SK-N-SH (cell line): ENCODE measurements around the gene FDPS. TPM values are rescaled to one million over a fixed set of nuclear protein-coding genes. Genes with fewer than 3 reads are reported as not detected.
A peak's percentile ranks its signal among the peaks of the same experiment; 100 is the strongest.

ENCODE experiments used
- CTCF ChIA-PET: fragments of 300-600, 350-600 bp; formaldehyde crosslinking; extraction: SDS; loops from one replicate; lab custom pipeline; 2021; lab: Yijun Ruan, JAX
- POLR2A ChIA-PET: fragments of 350-600 bp; sonication (Branson Sonifier 250); formaldehyde crosslinking; extraction: SDS; loops from one replicate; lab custom pipeline; 2020; ENCODE audit warnings: antibody characterized with exemption, inconsistent platforms; lab: Yijun Ruan, JAX
- DNase-seq: peaks from one replicate; pipeline ENCODE4 v3.0.0; 2012
- H2AFZ ChIP-seq: fragments of 200-600 bp; sonication (generic); 2 replicates; pipeline ENCODE4 v1.8.1; 2016; ENCODE audit warnings: antibody characterized with exemption, mild to moderate bottlenecking, low read depth
- H3F3A ChIP-seq: fragments of 200-600 bp; sonication (generic); replicated peaks from 2 replicates; pipeline ENCODE3; 2016; ENCODE audit warnings: antibody characterized with exemption, mild to moderate bottlenecking; ENCODE audit not compliant: insufficient read depth
- H3K27ac ChIP-seq, 2 experiments: fragments of 200-500 bp in 1 of 2; fragments of 200-600 bp in 1 of 2; sonication (Bioruptor generic) in 1 of 2; sonication (generic), shearing (Covaris generic) in 1 of 2; 2 replicates each; pipeline versions ENCODE4 v1.5.1 to v1.6.1; 2014 to 2016; ENCODE audit warnings: low read depth in 2 of 2, inconsistent platforms in 1 of 2, low read length in 1 of 2, mild to moderate bottlenecking in 1 of 2, mixed read lengths in 1 of 2
- H3K27me3 ChIP-seq: fragments of 200-600 bp; sonication (generic), shearing (Covaris generic); 2 replicates; pipeline ENCODE4 v1.6.1; 2016; ENCODE audit warnings: mixed run types; ENCODE audit not compliant: insufficient read depth
- H3K36me3 ChIP-seq, 2 experiments: fragments of 200-500 bp in 1 of 2; fragments of 200-600 bp in 1 of 2; sonication (Bioruptor generic) in 1 of 2; sonication (generic) in 1 of 2; replicated peaks in 1 of 2; 2 replicates each; pipeline versions ENCODE3 to v1.5.1; 2014 to 2016; ENCODE audit warnings: low read length in 1 of 2, mild to moderate bottlenecking in 1 of 2; ENCODE audit not compliant: insufficient read depth in 2 of 2, control insufficient read depth in 1 of 2
- H3K4me1 ChIP-seq, 2 experiments: fragments of 200-500 bp in 1 of 2; fragments of 200-600 bp in 1 of 2; sonication (Bioruptor generic) in 1 of 2; sonication (generic), shearing (Covaris generic) in 1 of 2; 2 replicates each; pipeline versions ENCODE4 v1.5.1 to v1.6.1; 2014 to 2016; ENCODE audit warnings: low read depth in 1 of 2, low read length in 1 of 2, mixed run types in 1 of 2; ENCODE audit not compliant: insufficient read depth in 2 of 2, control insufficient read depth in 1 of 2
- H3K4me2 ChIP-seq: fragments of 200-600 bp; sonication (generic), shearing (Covaris generic); 2 replicates; pipeline ENCODE4 v1.6.1; 2017; ENCODE audit warnings: mixed run types
- H3K4me3 ChIP-seq, 2 experiments: fragments of 200-500 bp in 1 of 2; fragments of 200-600 bp in 1 of 2; sonication (Bioruptor generic) in 1 of 2; sonication (generic), shearing (Covaris generic) in 1 of 2; 2 replicates each; pipeline versions ENCODE4 v1.5.1 to v1.8.1; 2014 to 2016; ENCODE audit warnings: low read depth in 2 of 2, inconsistent platforms in 1 of 2, low read length in 1 of 2, mild to moderate bottlenecking in 1 of 2, mixed read lengths in 1 of 2, moderate library complexity in 1 of 2
- H3K79me2 ChIP-seq: fragments of 200-600 bp; sonication (generic); 2 replicates; pipeline ENCODE4 v1.8.1; 2017; ENCODE audit warnings: mild to moderate bottlenecking; ENCODE audit not compliant: insufficient read depth
- H3K9ac ChIP-seq: fragments of 200-600 bp; sonication (generic); 2 replicates; pipeline ENCODE4 v1.6.1; 2017; ENCODE audit warnings: mixed run types
- H3K9me2 ChIP-seq: fragments of 200-600 bp; sonication (generic); 2 replicates; pipeline ENCODE4 v1.6.1; 2017; ENCODE audit warnings: mixed run types
- H3K9me3 ChIP-seq: fragments of 200-600 bp; sonication (generic); 2 replicates; pipeline ENCODE4 v1.6.1; 2017; ENCODE audit warnings: mixed run types, mild to moderate bottlenecking, moderate library complexity
- H4K20me1 ChIP-seq: fragments of 200-600 bp; sonication (generic); 2 replicates; pipeline ENCODE4 v1.6.1; 2017; ENCODE audit warnings: mild to moderate bottlenecking, mixed run types; ENCODE audit not compliant: insufficient read depth
- CHD2 ChIP-seq: fragments of 150-350 bp; IDR thresholded peaks from 2 replicates; pipeline ENCODE4 v1.6.1; 2018; ENCODE audit warnings: low read length; ENCODE audit not compliant: partially characterized antibody
- EP300 ChIP-seq, 2 experiments: IDR thresholded peaks; 2 replicates each; pipeline versions ENCODE4 v1.4.0 to v1.6.1; 2012; ENCODE audit warnings: borderline replicate concordance in 1 of 2, low read depth in 1 of 2, low read length in 1 of 2
- EZH2phosphoT487 ChIP-seq: fragments of 200-600 bp; sonication (generic); IDR thresholded peaks from 2 replicates; pipeline ENCODE4 v1.6.1; 2017; ENCODE audit warnings: low read depth, mixed run types, mild to moderate bottlenecking, antibody characterized with exemption, moderate library complexity, borderline replicate concordance
- FOSL2 ChIP-seq: IDR thresholded peaks from 2 replicates; pipeline ENCODE4 v1.4.0; 2012; ENCODE audit warnings: low read depth, mild to moderate bottlenecking, moderate library complexity, borderline replicate concordance
- FOXJ3 ChIP-seq: sonication (generic); formaldehyde crosslinking; IDR thresholded peaks from 2 replicates; pipeline ENCODE4 v1.5.1; 2020; ENCODE audit warnings: mild to moderate bottlenecking, missing genetic modification reagents
- FOXM1 ChIP-seq: IDR thresholded peaks from 2 replicates; pipeline ENCODE4 v1.4.0; 2012; ENCODE audit warnings: low read depth, mild to moderate bottlenecking
- GABPA ChIP-seq: IDR thresholded peaks from 2 replicates; pipeline ENCODE4 v1.4.0; 2012; ENCODE audit warnings: low read depth, mild to moderate bottlenecking
- GATA2 ChIP-seq: sonication (generic); formaldehyde crosslinking; IDR thresholded peaks from 2 replicates; pipeline ENCODE4 v1.5.0; 2020; ENCODE audit warnings: mild to moderate bottlenecking, missing genetic modification reagents
- JUND ChIP-seq: IDR thresholded peaks from 2 replicates; pipeline ENCODE4 v1.4.0; 2012
- MEF2A ChIP-seq: IDR thresholded peaks from 2 replicates; pipeline ENCODE4 v1.4.0; 2012; ENCODE audit warnings: low read depth, borderline replicate concordance
- MXI1 ChIP-seq: IDR thresholded peaks from 2 replicates; pipeline ENCODE4 v1.6.1; 2012; ENCODE audit warnings: mild to moderate bottlenecking, low read depth, low read length, improper control_type of control experiment
- NFIC ChIP-seq: IDR thresholded peaks from 2 replicates; pipeline ENCODE4 v1.4.0; 2012; ENCODE audit warnings: borderline replicate concordance
- NRF1 ChIP-seq: IDR thresholded peaks from 2 replicates; pipeline ENCODE4 v1.6.1; 2012; ENCODE audit warnings: low read depth, mild to moderate bottlenecking, low read length
- RAD21 ChIP-seq: IDR thresholded peaks from 2 replicates; pipeline ENCODE4 v1.6.1; 2012; ENCODE audit warnings: mild to moderate bottlenecking, low read length
- RCOR1 ChIP-seq: fragments of 150-350 bp; IDR thresholded peaks from 2 replicates; pipeline ENCODE4 v1.6.1; 2017; ENCODE audit warnings: antibody characterized with exemption, low read length
- RFX5 ChIP-seq: IDR thresholded peaks from 2 replicates; pipeline ENCODE4 v1.6.1; 2012; ENCODE audit warnings: mild to moderate bottlenecking, improper control_type of control experiment, low read length
- RXRA ChIP-seq: IDR thresholded peaks from 2 replicates; pipeline ENCODE4 v1.4.0; 2012; ENCODE audit warnings: low read depth, mild to moderate bottlenecking, borderline replicate concordance
- TCF12 ChIP-seq: IDR thresholded peaks from 2 replicates; pipeline ENCODE4 v1.4.0; 2012
- YY1 ChIP-seq: IDR thresholded peaks from 2 replicates; pipeline ENCODE4 v1.4.0; 2012; ENCODE audit warnings: low read depth, mild to moderate bottlenecking
- WGBS: methylation state at CpG from one replicate; pipeline ENCODE4 v1.1.6; 2017; ENCODE audit warnings: low lambda C conversion rate; 5-methylcytosine and 5-hydroxymethylcytosine counted together
- polyA plus RNA-seq, 3 experiments: library from polyadenylated mRNA; depleted of rRNA; stranded (reverse); fragments of >200 nt; gene quantifications; 2 replicates each; pipeline ENCODE4 v1.2.3, GENCODE V29; 2012
- TF ChIP-seq, protein P1 (sequence below): IDR thresholded peaks from 2 replicates; pipeline ENCODE4 v1.6.1; 2012; ENCODE audit warnings: mild to moderate bottlenecking, low read depth, low read length, moderate library complexity
- TF ChIP-seq, protein P2 (sequence below): fragments of 200-600 bp; sonication (generic); IDR thresholded peaks from 2 replicates; pipeline ENCODE4 v1.6.1; 2017; ENCODE audit warnings: antibody characterized with exemption, mild to moderate bottlenecking, moderate library complexity

Gene FDPS
- polyA plus RNA-seq, 1 of the 3 experiments (the other 2 are of a cell fraction), result 126 TPM

DNA sequence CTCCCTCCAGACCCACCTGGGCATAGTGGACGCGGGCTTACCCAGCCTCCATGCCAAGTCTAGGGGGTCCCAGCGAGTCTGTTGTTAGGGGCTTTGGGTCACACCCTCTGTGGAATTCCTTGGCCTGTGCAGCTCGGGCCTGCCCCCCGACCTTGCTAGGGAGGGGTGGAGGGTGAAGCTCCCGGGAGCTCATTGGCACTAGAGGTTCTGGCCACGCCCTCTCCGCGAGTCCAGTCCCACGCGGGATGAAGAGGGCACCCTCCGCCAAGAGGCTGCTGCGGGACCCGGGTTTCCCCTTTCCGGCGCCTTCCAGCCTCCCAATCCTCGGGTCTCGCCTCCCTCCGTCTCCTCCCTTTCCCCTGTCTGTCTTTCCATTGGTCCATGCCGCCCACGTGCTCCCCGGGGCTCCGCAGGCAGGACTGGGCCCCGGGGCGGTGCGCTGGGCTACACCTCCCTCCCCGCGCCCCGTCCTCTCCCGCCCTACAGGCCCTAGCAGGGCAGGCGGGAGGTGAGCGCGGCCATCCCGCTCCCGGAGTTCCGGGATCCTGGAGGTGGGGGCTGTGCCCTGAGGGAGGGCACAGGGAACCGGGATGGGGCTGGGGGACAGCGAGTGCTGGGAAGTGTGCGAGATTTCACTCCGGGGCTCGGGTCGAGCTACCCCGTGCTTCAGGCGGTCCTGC lies 15.5 kb downstream of the FDPS start (continued):
- TF ChIP-seq RFX5 (no peak), NFIC (no peak), YY1 (no peak; the same call in 1 of the 2 replicates), TCF12 (peak; percentile 6; the same call in 1 of the 2 replicates), NRF1 (no peak), MXI1 (no peak; the same call in none of the 2 replicates), JUND (no peak), FOXJ3 (no peak), EZH2phosphoT487 (no peak), RAD21 (no peak), GATA2 (CRISPR knock-in tag) (no peak), FOSL2 (no peak), RXRA (no peak), MEF2A (no peak), CHD2 (peak; percentile 49), EP300 (IDR thresholded peaks at IDR 0.05; ENCODE audit: borderline replicate concordance in 1 of 2, low read depth in 1 of 2, low read length in 1 of 2) (no peak)
- TF ChIP-seq, protein P1, sequence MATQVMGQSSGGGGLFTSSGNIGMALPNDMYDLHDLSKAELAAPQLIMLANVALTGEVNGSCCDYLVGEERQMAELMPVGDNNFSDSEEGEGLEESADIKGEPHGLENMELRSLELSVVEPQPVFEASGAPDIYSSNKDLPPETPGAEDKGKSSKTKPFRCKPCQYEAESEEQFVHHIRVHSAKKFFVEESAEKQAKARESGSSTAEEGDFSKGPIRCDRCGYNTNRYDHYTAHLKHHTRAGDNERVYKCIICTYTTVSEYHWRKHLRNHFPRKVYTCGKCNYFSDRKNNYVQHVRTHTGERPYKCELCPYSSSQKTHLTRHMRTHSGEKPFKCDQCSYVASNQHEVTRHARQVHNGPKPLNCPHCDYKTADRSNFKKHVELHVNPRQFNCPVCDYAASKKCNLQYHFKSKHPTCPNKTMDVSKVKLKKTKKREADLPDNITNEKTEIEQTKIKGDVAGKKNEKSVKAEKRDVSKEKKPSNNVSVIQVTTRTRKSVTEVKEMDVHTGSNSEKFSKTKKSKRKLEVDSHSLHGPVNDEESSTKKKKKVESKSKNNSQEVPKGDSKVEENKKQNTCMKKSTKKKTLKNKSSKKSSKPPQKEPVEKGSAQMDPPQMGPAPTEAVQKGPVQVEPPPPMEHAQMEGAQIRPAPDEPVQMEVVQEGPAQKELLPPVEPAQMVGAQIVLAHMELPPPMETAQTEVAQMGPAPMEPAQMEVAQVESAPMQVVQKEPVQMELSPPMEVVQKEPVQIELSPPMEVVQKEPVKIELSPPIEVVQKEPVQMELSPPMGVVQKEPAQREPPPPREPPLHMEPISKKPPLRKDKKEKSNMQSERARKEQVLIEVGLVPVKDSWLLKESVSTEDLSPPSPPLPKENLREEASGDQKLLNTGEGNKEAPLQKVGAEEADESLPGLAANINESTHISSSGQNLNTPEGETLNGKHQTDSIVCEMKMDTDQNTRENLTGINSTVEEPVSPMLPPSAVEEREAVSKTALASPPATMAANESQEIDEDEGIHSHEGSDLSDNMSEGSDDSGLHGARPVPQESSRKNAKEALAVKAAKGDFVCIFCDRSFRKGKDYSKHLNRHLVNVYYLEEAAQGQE, result no peak

DNA sequence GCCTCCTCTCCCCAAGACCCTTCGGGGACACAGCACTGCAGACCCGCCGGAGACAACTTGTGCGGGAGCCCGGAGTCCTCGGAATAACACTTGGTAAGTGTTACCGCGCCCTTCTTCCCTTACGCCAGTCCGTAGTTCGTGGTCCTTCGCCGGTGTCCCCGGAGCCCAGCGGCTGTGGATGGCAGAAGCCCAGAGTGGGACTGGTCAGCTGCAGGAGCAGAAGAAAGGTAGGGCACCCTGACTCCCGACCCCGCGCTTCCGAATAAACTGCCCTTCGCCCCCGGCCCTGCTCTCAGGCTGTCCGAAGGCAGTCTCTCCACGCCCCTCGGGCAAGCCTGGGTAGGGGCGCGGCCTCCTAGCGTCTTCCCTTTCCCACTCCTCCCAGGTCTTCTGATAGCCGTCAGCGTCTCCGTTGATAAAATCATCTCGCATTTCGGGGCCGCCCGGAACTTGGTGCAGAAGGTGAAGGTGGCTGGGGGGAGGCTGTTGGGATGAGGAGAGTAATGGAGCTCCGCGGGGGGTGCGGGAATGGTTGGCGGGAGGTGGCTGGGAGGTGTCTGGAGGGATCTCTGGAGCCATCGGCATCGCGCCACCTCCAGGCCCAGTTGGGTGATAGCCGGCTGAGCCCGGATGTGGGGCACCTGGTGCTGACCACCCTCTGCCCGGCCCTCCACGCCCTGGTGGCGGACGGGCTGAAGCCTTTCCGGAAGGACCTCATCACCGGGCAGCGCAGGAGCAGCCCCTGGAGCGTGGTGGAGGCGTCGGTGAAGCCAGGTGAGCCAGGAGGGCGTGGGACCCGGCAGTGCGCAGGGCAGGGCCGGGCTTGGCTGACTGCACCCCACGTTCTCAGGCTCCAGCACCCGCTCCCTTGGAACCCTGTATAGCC lies 16.3 kb downstream of the FDPS start:
- no peaks in the 10 kb centered on the region for H3K9me2 ChIP-seq
- H3K36me3 ChIP-seq, result peaks cover 19 to 24% of the 10 kb centered on the region in 2 experiments
- 33% methylated on average over 29 of the region's 59 CpGs for WGBS
- peaks cover 46% of the 10 kb centered on the region for H3K79me2 ChIP-seq
- H3K4me2 ChIP-seq, result peak overlapping the region; percentile 97
- no peaks in the 10 kb centered on the region for H3K9me3 ChIP-seq
- peaks cover 25% of the 10 kb centered on the region for H3F3A ChIP-seq
- ChIA-PET POLR2A (interaction anchor here (0.5 kb wide), 1 partner anchor 21 kb away, joined by 3 read pairs; no protein-coding TSS in a partner anchor), CTCF (interaction anchor here (0.7 to 11.6 kb wide), 10 partner anchors 11 to 179 kb away, joined by 3 to 184 read pairs (median 11); partner anchors contain the start of genes ENTREP3, FDPS and SCAMP3)
- H3K27ac ChIP-seq, result peak overlapping the region; percentile 79 to 95; a peak in 3 of 4 replicates
- H3K9ac ChIP-seq, result peak overlapping the region; percentile 85
- peak overlapping the region; percentile 84 to 95 for H3K4me3 ChIP-seq
- peak overlapping the region; percentile 74 for H2AFZ ChIP-seq
- H4K20me1 ChIP-seq, result 0 out of 2 replicates have a peak, but pooled peaks cover 5% of the 10 kb centered on the region
- H3K4me1 ChIP-seq, result peaks cover 12 to 34% of the 10 kb centered on the region in 2 experiments
- peak; percentile 78 for DNase-seq
- no peaks in the 10 kb centered on the region for H3K27me3 ChIP-seq
- TF ChIP-seq NFIC, result no peak
- TF ChIP-seq, protein P1, result no peak
- no peak for TF ChIP-seq GABPA
- TF ChIP-seq RFX5, result no peak
- no peak for TF ChIP-seq RCOR1
- no peak for TF ChIP-seq FOXM1
- TF ChIP-seq CHD2, result no peak
- TF ChIP-seq, protein P2, sequence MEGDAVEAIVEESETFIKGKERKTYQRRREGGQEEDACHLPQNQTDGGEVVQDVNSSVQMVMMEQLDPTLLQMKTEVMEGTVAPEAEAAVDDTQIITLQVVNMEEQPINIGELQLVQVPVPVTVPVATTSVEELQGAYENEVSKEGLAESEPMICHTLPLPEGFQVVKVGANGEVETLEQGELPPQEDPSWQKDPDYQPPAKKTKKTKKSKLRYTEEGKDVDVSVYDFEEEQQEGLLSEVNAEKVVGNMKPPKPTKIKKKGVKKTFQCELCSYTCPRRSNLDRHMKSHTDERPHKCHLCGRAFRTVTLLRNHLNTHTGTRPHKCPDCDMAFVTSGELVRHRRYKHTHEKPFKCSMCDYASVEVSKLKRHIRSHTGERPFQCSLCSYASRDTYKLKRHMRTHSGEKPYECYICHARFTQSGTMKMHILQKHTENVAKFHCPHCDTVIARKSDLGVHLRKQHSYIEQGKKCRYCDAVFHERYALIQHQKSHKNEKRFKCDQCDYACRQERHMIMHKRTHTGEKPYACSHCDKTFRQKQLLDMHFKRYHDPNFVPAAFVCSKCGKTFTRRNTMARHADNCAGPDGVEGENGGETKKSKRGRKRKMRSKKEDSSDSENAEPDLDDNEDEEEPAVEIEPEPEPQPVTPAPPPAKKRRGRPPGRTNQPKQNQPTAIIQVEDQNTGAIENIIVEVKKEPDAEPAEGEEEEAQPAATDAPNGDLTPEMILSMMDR, result peak; percentile 44
- no peak for TF ChIP-seq RXRA
